Fibroblast of lung (primary cell): ENCODE results near the gene CASP4. TPM values are rescaled to one million over a fixed set of nuclear protein-coding genes. Genes with fewer than 3 reads are reported as not detected.

Experiments used
- DNase-seq, 2 donors: peaks; one replicate each; pipeline versions ENCODE4 v3.0.0 to v3.0.0-alpha.2; 2010; ENCODE audit warnings: low read depth in 2 of 2
- H2AFZ ChIP-seq: 2 replicates; pipeline ENCODE4 v1.5.1; 2012; ENCODE audit warnings: low read length, control low read depth, inconsistent platforms
- H3K27ac ChIP-seq: 2 replicates; pipeline ENCODE4 v1.5.1; 2011; ENCODE audit warnings: low read length, control low read depth; ENCODE audit not compliant: insufficient read depth
- H3K27me3 ChIP-seq: 2 replicates; pipeline ENCODE4 v1.5.1; 2011; ENCODE audit warnings: mild to moderate bottlenecking, low read length; ENCODE audit not compliant: control insufficient read depth, insufficient read depth
- H3K36me3 ChIP-seq: 2 replicates; pipeline ENCODE4 v1.5.1; 2011; ENCODE audit warnings: low read length; ENCODE audit not compliant: control insufficient read depth, insufficient read depth
- H3K4me1 ChIP-seq: 2 replicates; pipeline ENCODE4 v1.5.1; 2011; ENCODE audit warnings: low read length; ENCODE audit not compliant: control insufficient read depth, insufficient read depth; ENCODE audit errors: extremely low read depth
- H3K4me2 ChIP-seq: 2 replicates; pipeline ENCODE4 v1.5.1; 2011; ENCODE audit warnings: low read length, control low read depth; ENCODE audit not compliant: insufficient read depth; ENCODE audit errors: extremely low read depth
- H3K4me3 ChIP-seq, 4 experiments: fragments of 200-600 bp in 1 of 4; sonication (generic) in 1 of 4; replicated peaks in 1 of 4; 2 replicates each; pipeline ENCODE4 v1.5.1; 2011 to 2016; ENCODE audit warnings: low read length in 4 of 4, low read depth in 3 of 4, mild to moderate bottlenecking in 3 of 4, control low read depth in 2 of 4, inconsistent platforms in 1 of 4, mixed read lengths in 1 of 4; ENCODE audit not compliant: insufficient read depth in 1 of 4; ENCODE audit errors: control extremely low read depth in 1 of 4
- H3K79me2 ChIP-seq: 2 replicates; pipeline ENCODE4 v1.5.1; 2012; ENCODE audit warnings: mild to moderate bottlenecking, low read length, inconsistent platforms; ENCODE audit not compliant: control insufficient read depth, insufficient read depth
- H3K9ac ChIP-seq: 2 replicates; pipeline ENCODE4 v1.5.1; 2011; ENCODE audit warnings: mild to moderate bottlenecking, low read length, control low read depth; ENCODE audit not compliant: insufficient read depth
- H3K9me3 ChIP-seq: 2 replicates; pipeline ENCODE4 v1.5.1; 2012; ENCODE audit warnings: low read depth, low read length; ENCODE audit not compliant: control insufficient read depth, insufficient read depth
- H4K20me1 ChIP-seq: 2 replicates; pipeline ENCODE4 v1.5.1; 2011; ENCODE audit warnings: low read length; ENCODE audit not compliant: control insufficient read depth, insufficient read depth; ENCODE audit errors: extremely low read depth
- CTCF ChIP-seq, 2 donors: IDR thresholded peaks in 1 of 2; conservative IDR thresholded peaks in 1 of 2; 1 replicate in 1 of 2; 2 replicates in 1 of 2; pipeline ENCODE4 v1.5.1; 2011 to 2012; ENCODE audit warnings: low read length in 2 of 2, control low read depth in 1 of 2, inconsistent platforms in 1 of 2, low read depth in 1 of 2, mild to moderate bottlenecking in 1 of 2
- EZH2 ChIP-seq: IDR thresholded peaks from 2 replicates; pipeline ENCODE4 v1.5.1; 2012; ENCODE audit warnings: low read length, control low read depth, mild to moderate bottlenecking; ENCODE audit errors: missing control alignments
- polyA plus RNA-seq, 2 donors: library from polyadenylated mRNA; depleted of rRNA in 1 of 2; stranded (reverse) in 1 of 2; unstranded in 1 of 2; fragments of >200 nt; gene quantifications; 2 replicates each; pipeline ENCODE4 v1.2.1, GENCODE V29; 2011 to 2012; ENCODE audit warnings: missing spikeins in 1 of 2
- total RNA-seq: library from RNA; depleted of rRNA; stranded (reverse); fragments of >200 nt; gene quantifications from 2 replicates; pipeline ENCODE4 v1.2.1, GENCODE V29; 2014

CASP4 gene
- total and polyA plus RNA-seq, 2 donors (not counting 1 experiment from before 2014, with no cell fraction given): 196 to 204 TPM

GRCh38 chr11:104899226-104899625, 69.1 kb downstream of the CASP4 start:
- DNase-seq: no peak
- Histone ChIP-seq H3K9me3 (no peaks in the 10 kb centered on the region), H3K27ac (no peak overlapping the region), H3K36me3 (no peaks in the 10 kb centered on the region), H3K27me3 (no peaks in the 10 kb centered on the region), H3K4me1 (no peaks in the 10 kb centered on the region), H3K79me2 (no peaks in the 10 kb centered on the region), H2AFZ (no peak overlapping the region), H3K4me2 (no peak overlapping the region), H3K4me3 (no peak overlapping the region), H4K20me1 (no peaks in the 10 kb centered on the region), H3K9ac (no peak overlapping the region)
- TF ChIP-seq CTCF (conservative IDR thresholded peaks at IDR 0.05 in 1 of 2, IDR thresholded peaks at IDR 0.05 in 1 of 2; ENCODE audit: low read depth in 1 of 2, low read length in 2 of 2): no peak
- TF ChIP-seq EZH2: no peak

GRCh38 chr11:104898685-104899013, 69.7 kb downstream of the CASP4 start:
- Histone ChIP-seq H3K9me3 (no peaks in the 10 kb centered on the region), H3K27me3 (no peaks in the 10 kb centered on the region), H2AFZ (peak overlapping the region; percentile 17), H3K4me1 (no peaks in the 10 kb centered on the region), H4K20me1 (no peaks in the 10 kb centered on the region), H3K36me3 (no peaks in the 10 kb centered on the region), H3K79me2 (no peaks in the 10 kb centered on the region), H3K9ac (no peak overlapping the region), H3K4me3 (peak overlapping the region in 1 of 4 experiments; percentile 25), H3K27ac (no peak overlapping the region), H3K4me2 (no peak overlapping the region)
- DNase-seq: peak in 1 of 2 donors; percentile 13
- TF ChIP-seq EZH2: no peak
- no peak for TF ChIP-seq CTCF (conservative IDR thresholded peaks at IDR 0.05 in 1 of 2, IDR thresholded peaks at IDR 0.05 in 1 of 2; ENCODE audit: low read depth in 1 of 2, low read length in 2 of 2)

- Histone ChIP-seq H2AFZ (peak within 1 kb of the TSS; percentile 42), H3K9ac (no peak within 1 kb of the TSS), H3K4me3 (peak within 1 kb of the TSS in 1 of 4 experiments; percentile 25), H3K27me3 (no peaks in the 10 kb centered on the region), H3K9me3 (no peaks in the 10 kb centered on the region), H3K4me2 (peak within 1 kb of the TSS; percentile 61), H3K4me1 (no peaks in the 10 kb centered on the region), H3K36me3 (no peaks in the 10 kb centered on the region), H4K20me1 (no peaks in the 10 kb centered on the region), H3K27ac (no peak within 1 kb of the TSS), H3K79me2 (no peaks in the 10 kb centered on the region)
- TF ChIP-seq EZH2: no peak
- no peak for TF ChIP-seq CTCF (conservative IDR thresholded peaks at IDR 0.05 in 1 of 2, IDR thresholded peaks at IDR 0.05 in 1 of 2; ENCODE audit: low read depth in 1 of 2, low read length in 2 of 2)
- peak in 1 of 2 donors; percentile 38 for DNase-seq
Measured at GRCh38 chr11:104897891-104898684, 70.3 kb downstream of the CASP4 start, which contains the start of gene CASP12. Gene CASP12, minus strand, starts transcription at chr11:104898460.
